GM18507 (cell line): Measurements from ENCODE around the gene FKBP10.
"Not testable (repeated sequence)": the region's sequence is repeated elsewhere in the genome, so short reads cannot be mapped to it uniquely, and the experiment has no call there.

Experiments
- DNase-seq: peaks from one replicate; pipeline ENCODE4 v3.0.0; 2011; ENCODE audit warnings: low read depth; ENCODE audit not compliant: insufficient read length; ENCODE audit errors: extremely low spot score
- FAIRE-seq: peaks from 2 replicates; lab custom pipeline; 2011; peaks lifted over from hg19 to GRCh38; lab: Jason Lieb, UNC

Gene FKBP10

DNA sequence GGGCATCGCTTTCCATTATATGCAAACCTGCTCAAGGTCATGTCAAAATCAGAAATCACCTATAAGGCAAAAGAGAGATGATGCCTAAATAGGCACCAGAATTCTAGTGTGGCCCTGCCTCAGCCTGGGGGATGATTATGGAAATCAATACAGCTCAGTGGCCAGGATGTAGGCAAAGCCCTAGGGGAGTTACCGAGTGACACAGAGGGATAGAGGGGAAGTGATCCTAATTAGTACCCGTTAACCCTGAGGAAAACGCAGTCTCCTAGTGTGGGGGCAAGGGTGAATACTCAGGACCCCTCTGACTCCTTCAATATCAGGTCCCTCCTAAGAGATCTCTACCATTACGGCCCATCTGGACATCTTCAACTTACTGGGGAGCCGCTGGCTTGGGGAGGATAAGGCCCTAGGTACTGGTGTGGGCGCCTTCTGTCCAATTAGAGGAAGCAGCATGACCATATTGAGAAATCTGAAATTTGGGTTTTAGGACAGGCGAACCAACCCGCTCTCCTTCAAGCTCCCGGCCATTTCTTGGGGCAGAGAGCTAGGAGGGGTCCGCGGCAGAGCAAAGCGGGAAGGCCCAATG is 22.5 kb downstream of the FKBP10 start:
- no peak for FAIRE-seq
- no peak for DNase-seq

DNA sequence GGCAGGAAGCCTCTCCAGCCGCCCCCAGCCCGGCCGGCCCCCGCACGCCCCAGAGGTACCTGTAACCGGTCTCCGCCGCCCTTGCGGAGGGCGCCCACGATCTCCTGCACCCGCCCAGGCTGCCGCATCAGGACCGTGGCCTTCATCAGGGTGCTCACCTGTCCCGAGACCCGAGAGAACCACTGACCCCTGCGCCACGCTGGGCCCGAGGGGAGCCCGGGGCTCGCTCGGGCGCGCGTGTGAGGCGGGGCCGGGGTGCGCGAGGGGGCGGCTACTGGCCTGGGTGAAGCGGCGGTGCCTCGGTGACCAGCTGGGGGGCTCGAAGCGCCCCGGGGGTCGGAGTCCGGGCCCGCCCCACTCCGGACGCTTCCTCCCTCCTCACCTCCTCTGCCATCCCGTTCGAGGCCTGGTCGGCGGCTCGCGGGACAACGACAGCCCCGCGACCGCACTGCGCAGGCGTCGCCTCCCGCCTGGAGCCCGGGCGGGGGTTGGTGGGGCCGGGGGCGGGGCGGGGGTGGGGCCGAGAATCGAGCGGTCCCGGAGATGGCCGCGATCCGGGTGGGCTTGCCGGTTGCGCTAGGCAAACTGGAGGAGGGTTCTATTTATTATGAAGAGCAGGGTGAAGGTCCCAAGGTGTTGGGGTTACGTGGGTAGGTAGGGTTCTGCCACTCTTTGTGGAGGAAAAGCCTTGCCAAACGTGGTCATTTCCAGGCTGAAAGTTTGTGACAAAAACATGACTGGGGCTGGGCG is 23.2 kb downstream of the FKBP10 start, which contains the start of gene NT5C3B:
TSS of gene NT5C3B (minus strand) at position 433 of the 750 bp plus-strand sequence. CDS start at position 394, 39 bp downstream.
- FAIRE-seq (no peak), DNase-seq (peak; percentile 66)

DNA sequence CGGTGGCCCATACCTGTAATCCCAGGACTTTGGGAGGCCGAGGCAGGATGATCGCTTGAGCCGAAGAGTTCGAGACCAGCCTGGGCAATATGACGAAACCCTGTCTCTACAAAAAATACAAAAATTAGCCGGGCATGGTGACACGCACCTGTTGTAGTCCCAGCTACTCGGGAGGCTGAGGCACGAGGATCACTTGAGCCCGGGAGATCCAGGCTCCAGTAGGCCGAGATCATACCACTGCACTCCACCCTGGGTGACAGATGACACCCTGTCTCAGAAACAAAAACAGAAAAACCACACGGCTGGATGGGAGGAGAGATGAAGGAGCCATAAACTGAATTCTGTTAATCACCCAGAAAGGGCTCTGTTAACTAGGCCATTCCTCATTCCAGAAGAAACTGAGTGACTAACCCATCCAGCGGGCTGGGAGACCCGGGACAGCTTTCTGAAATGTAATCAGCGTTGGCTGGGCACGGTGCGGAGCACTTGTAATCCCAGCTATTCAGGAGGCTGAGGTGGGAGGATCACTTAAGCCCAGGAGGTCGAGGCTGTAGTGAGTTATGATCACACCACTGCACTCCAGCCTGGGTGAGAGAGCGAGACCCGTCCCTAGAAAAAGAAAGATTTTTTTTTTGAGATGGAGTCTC is 23.9 kb downstream of the FKBP10 start:
- FAIRE-seq, result no peak
- no peak for DNase-seq

DNA sequence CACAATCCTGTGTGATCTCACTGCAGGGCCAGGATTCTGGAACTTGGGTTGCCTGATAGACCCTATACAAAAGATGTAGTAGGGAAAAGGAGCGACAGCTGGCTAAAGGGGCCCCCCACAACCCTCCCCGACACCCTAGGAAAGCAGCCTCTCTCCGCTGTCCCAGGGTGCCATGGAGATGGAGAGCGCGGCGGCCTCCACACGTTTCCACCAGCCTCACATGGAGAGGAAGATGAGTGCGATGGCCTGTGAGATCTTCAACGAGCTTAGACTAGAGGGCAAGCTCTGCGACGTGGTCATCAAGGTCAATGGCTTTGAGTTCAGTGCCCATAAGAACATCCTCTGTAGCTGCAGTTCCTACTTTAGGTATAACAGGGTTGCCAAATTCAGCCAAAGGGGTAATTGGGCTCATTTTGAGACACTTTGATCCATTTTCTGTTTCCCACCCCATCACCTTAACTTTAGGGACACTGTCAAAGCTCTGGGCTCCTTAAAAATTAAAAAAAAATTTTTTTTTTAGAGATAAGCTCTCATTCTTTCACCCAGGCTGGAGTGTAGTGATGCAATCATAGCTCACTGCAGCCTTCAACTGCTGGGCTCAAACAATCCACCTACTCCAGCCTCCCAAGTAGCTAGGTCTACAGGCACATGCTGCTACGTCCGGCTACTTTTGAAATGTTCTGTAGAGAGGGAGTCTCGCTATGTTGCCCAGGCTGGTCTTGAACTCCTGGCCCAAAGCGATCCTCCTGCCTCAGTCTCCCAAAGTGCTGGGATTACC is 25.1 kb downstream of the FKBP10 start, which contains the start of gene KLHL10:
TSS of gene KLHL10 (plus strand) at position 65 of the 778 bp plus-strand sequence. CDS start at position 173, 108 bp downstream.
- FAIRE-seq, result no peak
- DNase-seq, result no peak

GRCh38 chr17:41839448-41839847 is 26.6 kb downstream of the FKBP10 start:
- not testable (repeated sequence) for DNase-seq, FAIRE-seq

DNA sequence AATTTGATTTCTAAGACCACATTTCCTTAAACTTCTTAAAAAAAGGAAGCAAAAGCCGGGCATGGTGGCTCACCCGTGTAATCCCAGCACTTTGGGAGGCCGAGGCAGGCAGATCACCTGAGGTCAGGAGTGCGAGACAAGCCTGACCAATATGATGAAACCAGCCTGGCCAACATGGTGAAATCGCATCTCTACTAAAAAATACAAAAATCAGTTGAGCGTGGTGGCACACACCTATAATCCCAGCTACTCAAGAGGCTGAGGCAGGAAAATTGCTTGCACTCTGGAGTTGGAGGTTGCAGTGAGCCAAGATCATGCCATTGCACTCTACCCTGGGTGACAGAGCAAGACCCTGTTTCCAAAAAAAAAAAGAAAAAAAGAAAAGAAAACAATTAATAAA is 28.0 kb downstream of the FKBP10 start:
- FAIRE-seq, DNase-seq: not testable (repeated sequence)

DNA sequence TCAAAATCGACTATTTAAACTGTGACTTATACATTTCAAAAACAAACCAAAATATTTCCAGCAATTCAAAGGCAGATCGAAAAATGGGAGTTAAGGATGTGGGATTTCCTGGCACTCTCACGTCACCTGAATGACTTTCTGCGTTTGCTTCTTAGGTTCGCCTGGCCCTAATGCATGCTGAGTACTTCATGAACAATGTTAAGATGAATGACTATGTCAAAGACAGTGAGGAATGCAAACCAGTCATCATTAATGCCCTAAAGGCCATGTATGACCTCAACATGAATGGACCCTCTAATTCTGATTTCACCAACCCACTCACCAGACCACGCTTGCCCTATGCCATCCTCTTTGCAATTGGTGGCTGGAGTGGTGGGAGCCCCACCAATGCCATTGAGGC is 32.2 kb downstream of the FKBP10 start:
- no peak for DNase-seq
- FAIRE-seq, result no peak

DNA sequence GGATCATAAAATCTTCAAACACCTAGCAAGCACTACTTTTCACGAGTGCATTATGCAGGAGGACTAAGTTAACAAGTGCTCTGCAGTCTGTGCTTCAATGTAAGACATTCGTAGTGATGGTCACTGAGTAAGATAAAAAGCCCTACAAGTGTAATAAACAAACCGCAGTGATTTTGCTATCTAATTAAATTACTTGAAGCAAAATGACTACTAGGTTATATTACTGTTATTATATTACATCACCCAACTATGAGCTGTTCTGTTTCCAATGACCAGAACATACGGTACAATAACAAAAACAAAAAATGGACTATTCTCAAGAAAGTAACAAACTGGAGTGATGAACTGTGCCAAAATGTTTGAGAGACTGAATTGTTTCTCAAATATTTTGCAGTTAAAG is 36.0 kb downstream of the FKBP10 start:
- no peak for FAIRE-seq
- DNase-seq, result no peak

GRCh38 chr17:41849251-41849990 is 36.6 kb downstream of the FKBP10 start:
- DNase-seq (no peak), FAIRE-seq (no peak)

GRCh38 chr17:41851382-41851781 is 38.6 kb downstream of the FKBP10 start:
- not testable (repeated sequence) for FAIRE-seq, DNase-seq

DNA sequence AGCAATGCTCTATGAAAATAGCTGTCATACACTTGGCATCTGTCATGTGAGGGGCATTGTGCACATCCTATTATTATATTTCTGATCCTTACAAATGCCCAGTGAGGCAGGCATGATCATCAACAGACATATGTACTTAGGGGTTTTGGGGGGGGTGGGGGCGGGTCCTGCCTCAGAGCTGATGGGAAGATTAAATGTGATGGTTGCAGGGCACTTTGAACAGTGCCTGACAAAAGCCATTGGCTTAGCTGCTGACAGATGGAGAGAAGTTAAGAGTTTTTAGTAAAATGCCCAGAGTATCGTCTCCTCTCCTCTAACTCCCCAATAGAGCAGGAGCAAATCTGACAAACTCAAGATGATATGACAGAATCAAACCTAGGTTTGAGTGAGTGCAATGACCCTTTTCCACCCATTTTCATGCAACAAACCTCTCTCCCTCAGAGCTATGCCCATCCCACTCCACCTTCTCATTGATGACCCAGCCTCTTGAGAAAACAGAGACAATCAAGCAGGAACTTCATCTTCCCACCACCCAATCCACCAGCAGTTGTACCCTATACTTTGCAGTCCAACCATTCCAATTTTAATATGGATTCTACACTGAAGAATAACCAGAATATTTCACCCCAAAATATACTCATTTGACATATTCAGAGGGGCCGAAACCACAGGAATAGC is 47.6 kb downstream of the FKBP10 start:
- DNase-seq, result no peak
- FAIRE-seq, result no peak

GRCh38 chr17:41863074-41863848 is 50.5 kb downstream of the FKBP10 start:
- DNase-seq, result no peak
- no peak for FAIRE-seq

- FAIRE-seq, result peak; percentile 5
- peak; percentile 12 for DNase-seq
Measured at GRCh38 chr17:41864498-41864835, 51.7 kb downstream of the FKBP10 start.

DNA sequence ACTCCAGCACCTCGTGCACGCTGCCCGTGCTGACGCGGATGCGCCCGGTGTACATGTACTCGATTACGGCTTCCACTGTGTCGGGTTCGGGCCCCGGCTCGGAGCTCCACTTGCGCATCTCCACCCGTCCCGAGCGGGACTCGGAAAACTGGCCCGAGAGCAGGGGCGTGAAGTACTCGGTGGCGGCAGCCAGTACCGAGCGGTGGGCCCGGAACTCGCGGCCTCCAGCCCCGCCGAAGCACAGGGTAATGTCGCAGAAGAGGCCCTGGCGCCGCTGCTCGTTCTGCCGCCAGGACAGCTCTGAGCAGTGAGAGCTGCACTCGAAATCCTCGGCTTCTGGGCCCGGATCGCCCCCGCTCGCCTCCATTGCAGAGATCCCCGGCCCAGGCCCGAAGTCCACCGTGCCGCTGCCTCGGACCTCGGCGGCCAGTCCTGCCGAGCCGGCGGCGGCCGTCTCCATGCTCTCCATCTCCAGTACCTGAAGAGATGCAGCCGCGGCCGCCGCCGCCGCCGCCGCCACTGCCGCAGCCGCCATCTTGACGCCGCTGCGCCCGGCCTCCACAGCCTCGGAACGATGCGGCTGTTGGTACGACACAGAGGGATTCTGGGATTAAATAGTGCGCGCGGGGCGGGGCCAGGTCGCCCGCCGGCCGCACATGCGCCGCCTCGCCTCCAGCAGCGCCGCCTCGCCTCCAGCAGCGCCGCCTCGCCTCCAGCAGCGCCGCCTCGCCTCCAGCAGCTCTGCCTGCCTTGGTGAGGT is 52.2 kb downstream of the FKBP10 start, which contains the start of gene KLHL11:
TSS of gene KLHL11 (minus strand) at position 588 of the 760 bp plus-strand sequence. CDS start at position 535, 53 bp downstream.
- DNase-seq (peak; percentile 81), FAIRE-seq (peak; percentile 85)

DNA sequence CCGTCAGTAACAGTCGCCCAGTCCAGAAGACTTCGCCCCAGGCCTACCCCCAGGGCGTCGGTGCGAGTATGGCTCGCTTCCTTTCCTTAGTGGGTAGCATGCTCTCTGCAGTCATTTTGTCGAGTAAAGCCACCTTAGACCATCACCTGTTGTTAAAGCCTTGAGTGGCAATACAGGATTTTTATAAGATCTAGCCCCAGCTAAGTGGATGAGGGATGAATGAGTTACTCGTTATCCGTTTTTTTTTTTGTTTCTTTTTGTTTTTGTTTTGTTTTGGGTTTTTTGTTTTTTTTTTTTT is 52.7 kb downstream of the FKBP10 start:
- DNase-seq (no peak), FAIRE-seq (no peak)

GRCh38 chr17:41868568-41868967 is 55.8 kb downstream of the FKBP10 start:
- no peak for FAIRE-seq
- no peak for DNase-seq

- DNase-seq (no peak), FAIRE-seq (no peak)
Measured at GRCh38 chr17:41869426-41869825, 56.6 kb downstream of the FKBP10 start.
